Activated gamma-delta T cell treated with anti-CD3 and anti-CD28 coated beads, Interleukin-2, amount 50 U/mL, for 16 hours (primary cell): Measurements from ENCODE around the gene MYCL.

Experiments
- DNase-seq: peaks from one replicate; pipeline ENCODE4 v3.0.0-alpha.2; 2020; ENCODE audit warnings: low read depth

The MYCL gene

GRCh38 chr1:39901714-39902459, at the start of gene MYCL:
MYCL (minus strand) TSS chr1:39901917; CDS start chr1:39901434, 483 bp downstream.
- peak; percentile 57 for DNase-seq

GRCh38 chr1:39949891-39950290, 48.2 kb upstream of the MYCL start:
- DNase-seq = no peak

GRCh38 chr1:39947260-39947659, 45.5 kb upstream of the MYCL start:
- no peak for DNase-seq

- DNase-seq = no peak
Observed at GRCh38 chr1:39946216-39946615, 44.5 kb upstream of the MYCL start.

GRCh38 chr1:39944410-39945112, 42.8 kb upstream of the MYCL start:
- DNase-seq = no peak

GRCh38 chr1:39943471-39944290, 42.0 kb upstream of the MYCL start:
- no peak for DNase-seq

GRCh38 chr1:39940980-39941871, 39.5 kb upstream of the MYCL start:
- DNase-seq = no peak

GRCh38 chr1:39940253-39940652, 38.5 kb upstream of the MYCL start:
- no peak for DNase-seq

- no peak for DNase-seq
Observed at GRCh38 chr1:39938856-39939255, 37.1 kb upstream of the MYCL start.

GRCh38 chr1:39936724-39937491, 35.2 kb upstream of the MYCL start:
- DNase-seq = no peak

GRCh38 chr1:39933956-39934941, 32.5 kb upstream of the MYCL start:
- no peak for DNase-seq

- no peak for DNase-seq
Observed at GRCh38 chr1:39928809-39929587, 27.3 kb upstream of the MYCL start.

GRCh38 chr1:39927538-39927937, 25.8 kb upstream of the MYCL start:
- DNase-seq = no peak

- DNase-seq = no peak
Observed at GRCh38 chr1:39926820-39927219, 25.1 kb upstream of the MYCL start.

GRCh38 chr1:39926343-39926793, 24.7 kb upstream of the MYCL start:
- DNase-seq = no peak

- no peak for DNase-seq
Observed at GRCh38 chr1:39925721-39926342, 24.1 kb upstream of the MYCL start.

- no peak for DNase-seq
Observed at GRCh38 chr1:39922251-39922688, 20.6 kb upstream of the MYCL start.

GRCh38 chr1:39919545-39919944, 17.8 kb upstream of the MYCL start:
- peak; percentile 9 for DNase-seq
